ENCODE data around the gene TMEM144. TPM values are rescaled to one million over a fixed set of nuclear protein-coding genes. Genes with fewer than 3 reads are reported as not detected.
A peak's percentile ranks its signal among the peaks of the same experiment; 100 is the strongest.

TMEM144 gene
- total and polyA plus RNA-seq, 8 donors, result 4.6 to 16.8 (median 6.4) TPM

DNA sequence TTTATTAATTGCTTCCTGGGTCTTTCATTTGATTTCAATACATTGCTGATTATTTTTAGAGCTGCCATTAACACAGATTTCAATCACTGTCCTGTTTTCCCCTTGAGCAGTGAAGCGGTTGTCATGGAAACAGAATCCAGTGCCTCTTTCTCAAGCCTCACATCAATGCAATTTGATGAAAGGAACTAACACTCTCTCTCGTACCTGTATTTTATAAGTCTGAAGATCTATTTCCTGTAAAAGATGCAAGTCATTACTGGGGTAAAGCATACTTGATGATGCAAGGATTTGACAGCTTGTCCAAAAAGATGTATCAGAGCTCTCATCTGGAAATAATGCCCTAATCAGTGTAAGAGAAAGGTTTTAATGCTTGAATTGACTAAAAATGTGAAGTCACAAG is 19.6 kb upstream of the TMEM144 start:
- Histone ChIP-seq H3K27ac (no peak overlapping the region), H3K4me3 (no peak overlapping the region), H3K9me3 (no peaks in the 10 kb centered on the region), H3K27me3 (no peaks in the 10 kb centered on the region), H3K36me3 (no peaks in the 10 kb centered on the region), H3K4me1 (peaks cover 0 to 5% of the 10 kb centered on the region in 2 donors)
- DNase-seq, result no peak
- no peak for ATAC-seq
- TF ChIP-seq CTCF (IDR thresholded peaks at IDR 0.05), result no peak
- intact Hi-C loops (cut with DNase I), result no loop called here

- Histone ChIP-seq H3K27ac (no peak overlapping the region), H3K4me1 (peaks cover 0 to 5% of the 10 kb centered on the region in 2 donors), H3K36me3 (no peaks in the 10 kb centered on the region), H3K4me3 (no peak overlapping the region), H3K27me3 (no peaks in the 10 kb centered on the region), H3K9me3 (no peaks in the 10 kb centered on the region)
- no peak for TF ChIP-seq CTCF (IDR thresholded peaks at IDR 0.05)
- intact Hi-C loops (cut with DNase I), result no loop called here
- DNase-seq (no peak), ATAC-seq (no peak)
These were observed 17.7 kb upstream of the TMEM144 start for GRCh38 chr4:158192439-158193158.

- DNase-seq (no peak), ATAC-seq (peak; percentile 84)
- Histone ChIP-seq H3K27me3 (no peaks in the 10 kb centered on the region), H3K4me1 (peaks cover 0 to 5% of the 10 kb centered on the region in 2 donors), H3K27ac (no peak overlapping the region), H3K36me3 (no peaks in the 10 kb centered on the region), H3K9me3 (no peaks in the 10 kb centered on the region), H3K4me3 (no peak overlapping the region)
- TF ChIP-seq CTCF (IDR thresholded peaks at IDR 0.05), result peak; percentile 51 to 57
- intact Hi-C loops (cut with DNase I), result no loop called here
These were observed 17.0 kb upstream of the TMEM144 start for GRCh38 chr4:158193171-158193749.

- intact Hi-C loops (cut with DNase I), result no loop called here
- H3K9me3 ChIP-seq, result no peaks in the 10 kb centered on the region
- H3K36me3 ChIP-seq, result no peaks in the 10 kb centered on the region
- DNase-seq, result no peak
- no peak overlapping the region for H3K27ac ChIP-seq
- ATAC-seq, result no peak
- H3K27me3 ChIP-seq, result no peaks in the 10 kb centered on the region
- H3K4me1 ChIP-seq, result peaks cover 0 to 5% of the 10 kb centered on the region in 2 donors
- H3K4me3 ChIP-seq, result no peak overlapping the region
- TF ChIP-seq CTCF (IDR thresholded peaks at IDR 0.05), result no peak
These were observed 15.0 kb upstream of the TMEM144 start for GRCh38 chr4:158195297-158195696.

DNA sequence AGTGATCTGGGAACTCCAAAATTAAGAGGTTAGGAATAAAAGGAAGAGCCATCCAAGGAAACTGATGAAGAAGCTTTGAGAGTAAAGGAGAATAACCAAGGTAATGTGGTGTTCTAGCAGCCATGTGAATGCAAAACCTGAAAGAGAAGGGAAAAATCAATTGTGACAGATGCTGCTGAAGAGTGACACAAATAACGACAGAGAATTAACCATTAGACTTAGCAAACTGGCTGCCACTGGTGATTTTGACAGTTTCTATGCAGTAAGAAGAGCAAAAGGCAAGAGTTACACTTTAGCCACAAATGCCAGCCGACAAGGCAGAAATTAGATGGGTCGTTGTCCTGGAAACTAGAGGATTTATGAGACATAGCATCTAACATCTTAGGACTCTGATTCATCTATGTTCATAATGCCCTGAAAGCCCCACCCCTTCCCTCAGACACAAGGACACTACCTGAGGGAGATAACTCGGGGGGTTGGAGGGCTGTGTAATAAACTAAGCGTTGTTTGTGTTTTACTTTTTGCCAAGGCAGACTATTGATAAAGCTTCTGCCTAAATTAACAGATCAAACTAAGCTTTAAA is 13.0 kb upstream of the TMEM144 start:
- TF ChIP-seq CTCF (IDR thresholded peaks at IDR 0.05), result no peak

More for the DNA sequence above, 13.0 kb upstream of the TMEM144 start:
- Histone ChIP-seq H3K27ac (no peak overlapping the region), H3K27me3 (no peaks in the 10 kb centered on the region), H3K36me3 (no peaks in the 10 kb centered on the region), H3K4me1 (peaks cover 0 to 5% of the 10 kb centered on the region in 2 donors), H3K4me3 (no peak overlapping the region), H3K9me3 (no peaks in the 10 kb centered on the region)
- no peak for DNase-seq
- intact Hi-C loops (cut with DNase I), result no loop called here
- no peak for ATAC-seq
